ENCODE measurements around the gene LIG1. TPM values are rescaled to one million over a fixed set of nuclear protein-coding genes. Genes with fewer than 3 reads are reported as not detected.

LIG1 gene
- total and polyA plus RNA-seq, 2 experiments from 2014 or later: 23.8 to 28.4 TPM

- Histone ChIP-seq H3K4me3 (no peak overlapping the region), H3K36me3 (replicated peaks; ENCODE audit: insufficient read depth, low read depth) (no peaks in the 10 kb centered on the region), H3K9me2 (replicated peaks; ENCODE audit: insufficient read depth) (no peaks in the 10 kb centered on the region), H3K4me2 (no peak overlapping the region), H3K27me3 (no peaks in the 10 kb centered on the region), H4K20me1 (ENCODE audit: insufficient read depth, poor library complexity, severe bottlenecking) (no peaks in the 10 kb centered on the region), H3K9me3 (ENCODE audit: low read depth) (no peaks in the 10 kb centered on the region), H3K27ac (no peak overlapping the region), H2AFZ (no peak overlapping the region), H3K79me2 (no peaks in the 10 kb centered on the region), H3K4me1 (ENCODE audit: insufficient read depth) (no peaks in the 10 kb centered on the region)
- TF ChIP-seq CTCF (IDR thresholded peaks at IDR 0.05; ENCODE audit: poor library complexity): peak; percentile 80
- TF ChIP-seq EZH2 (IDR thresholded peaks at IDR 0.05; ENCODE audit: borderline replicate concordance): no peak
- DNase-seq (ENCODE audit: low spot score): peak; percentile 61
- 34% methylated on average over 8 of the region's 8 CpGs for WGBS (ENCODE audit: low lambda C conversion rate, missing lambda C conversion rate)
Measured at GRCh38 chr19:48152551-48152950, 17.6 kb downstream of the LIG1 start.

- 79% methylated on average over 6 of the region's 6 CpGs for WGBS (ENCODE audit: low lambda C conversion rate, missing lambda C conversion rate)
- H3K4me1 ChIP-seq (ENCODE audit: insufficient read depth): no peaks in the 10 kb centered on the region
- DNase-seq (ENCODE audit: low spot score): no peak
- H3K27ac ChIP-seq: no peak overlapping the region
- H3K79me2 ChIP-seq: no peaks in the 10 kb centered on the region
- H3K4me3 ChIP-seq: no peak overlapping the region
- no peaks in the 10 kb centered on the region for H4K20me1 ChIP-seq (ENCODE audit: insufficient read depth, poor library complexity, severe bottlenecking)
- no peaks in the 10 kb centered on the region for H3K9me3 ChIP-seq (ENCODE audit: low read depth)
- H3K36me3 ChIP-seq (replicated peaks; ENCODE audit: insufficient read depth, low read depth): no peaks in the 10 kb centered on the region
- no peak overlapping the region for H3K4me2 ChIP-seq
- H3K27me3 ChIP-seq: no peaks in the 10 kb centered on the region
- no peaks in the 10 kb centered on the region for H3K9me2 ChIP-seq (replicated peaks; ENCODE audit: insufficient read depth)
- no peak for TF ChIP-seq CTCF (IDR thresholded peaks at IDR 0.05; ENCODE audit: poor library complexity)
- no peak for TF ChIP-seq EZH2 (IDR thresholded peaks at IDR 0.05; ENCODE audit: borderline replicate concordance)
- no peak for TF ChIP-seq EZH2phosphoT487 (IDR thresholded peaks at IDR 0.05; ENCODE audit: low read depth, severe bottlenecking, unreplicated experiment)
- no peak overlapping the region for H2AFZ ChIP-seq
Measured at GRCh38 chr19:48149430-48149829, 20.7 kb downstream of the LIG1 start.

GRCh38 chr19:48148576-48148975 is 21.6 kb downstream of the LIG1 start:
- 98% methylated on average over 9 of the region's 9 CpGs for WGBS (ENCODE audit: low lambda C conversion rate, missing lambda C conversion rate)
- no peak overlapping the region for H3K27ac ChIP-seq
- H3K4me1 ChIP-seq (ENCODE audit: insufficient read depth): no peaks in the 10 kb centered on the region
- no peaks in the 10 kb centered on the region for H3K27me3 ChIP-seq
- no peaks in the 10 kb centered on the region for H4K20me1 ChIP-seq (ENCODE audit: insufficient read depth, poor library complexity, severe bottlenecking)
- H3K4me2 ChIP-seq: no peak overlapping the region
- H3K36me3 ChIP-seq (replicated peaks; ENCODE audit: insufficient read depth, low read depth): no peaks in the 10 kb centered on the region
- no peak overlapping the region for H3K4me3 ChIP-seq
- no peaks in the 10 kb centered on the region for H3K9me3 ChIP-seq (ENCODE audit: low read depth)
- TF ChIP-seq EZH2 (IDR thresholded peaks at IDR 0.05; ENCODE audit: borderline replicate concordance): no peak
- no peak for TF ChIP-seq CTCF (IDR thresholded peaks at IDR 0.05; ENCODE audit: poor library complexity)
- no peak for TF ChIP-seq EZH2phosphoT487 (IDR thresholded peaks at IDR 0.05; ENCODE audit: low read depth, severe bottlenecking, unreplicated experiment)
- no peak for DNase-seq (ENCODE audit: low spot score)
- H3K79me2 ChIP-seq: no peaks in the 10 kb centered on the region
- H3K9me2 ChIP-seq (replicated peaks; ENCODE audit: insufficient read depth): no peaks in the 10 kb centered on the region
- no peak overlapping the region for H2AFZ ChIP-seq

GRCh38 chr19:48147597-48148175 is 22.5 kb downstream of the LIG1 start:
- H3K9me3 ChIP-seq (ENCODE audit: low read depth): no peaks in the 10 kb centered on the region
- no peaks in the 10 kb centered on the region for H3K27me3 ChIP-seq
- no peaks in the 10 kb centered on the region for H4K20me1 ChIP-seq (ENCODE audit: insufficient read depth, poor library complexity, severe bottlenecking)
- 94% methylated on average over 4 of the region's 4 CpGs for WGBS (ENCODE audit: low lambda C conversion rate, missing lambda C conversion rate)
- H3K27ac ChIP-seq: no peak overlapping the region
- H2AFZ ChIP-seq: no peak overlapping the region
- H3K4me1 ChIP-seq (ENCODE audit: insufficient read depth): no peaks in the 10 kb centered on the region
- H3K9me2 ChIP-seq (replicated peaks; ENCODE audit: insufficient read depth): no peaks in the 10 kb centered on the region
- TF ChIP-seq CTCF (IDR thresholded peaks at IDR 0.05; ENCODE audit: poor library complexity) (no peak), EZH2phosphoT487 (IDR thresholded peaks at IDR 0.05; ENCODE audit: low read depth, severe bottlenecking, unreplicated experiment) (no peak), EZH2 (IDR thresholded peaks at IDR 0.05; ENCODE audit: borderline replicate concordance) (no peak)
- H3K79me2 ChIP-seq: no peaks in the 10 kb centered on the region
- H3K36me3 ChIP-seq (replicated peaks; ENCODE audit: insufficient read depth, low read depth): no peaks in the 10 kb centered on the region
- no peak overlapping the region for H3K4me3 ChIP-seq
- H3K4me2 ChIP-seq: no peak overlapping the region
- DNase-seq (ENCODE audit: low spot score): no peak

Measured in hepatocyte (in vitro differentiated cells).